DOHH2 (cell line): ENCODE data around the gene CASZ1.

Experiments used
- EZH2phosphoT487 ChIP-seq: fragments of 200-600 bp; sonication (generic); IDR thresholded peaks from 2 replicates; pipeline ENCODE4 v1.6.1; 2017; ENCODE audit warnings: borderline replicate concordance, mild to moderate bottlenecking, antibody characterized with exemption, low read length, moderate library complexity, mixed read lengths
- TF ChIP-seq, protein P1 (sequence below): fragments of 200-600 bp; sonication (generic); IDR thresholded peaks from one replicate; pipeline ENCODE4 v1.5.1; 2014; ENCODE audit warnings: antibody characterized with exemption, mild to moderate bottlenecking, low read depth, low read length; ENCODE audit not compliant: poor library complexity, severe bottlenecking

DNA sequence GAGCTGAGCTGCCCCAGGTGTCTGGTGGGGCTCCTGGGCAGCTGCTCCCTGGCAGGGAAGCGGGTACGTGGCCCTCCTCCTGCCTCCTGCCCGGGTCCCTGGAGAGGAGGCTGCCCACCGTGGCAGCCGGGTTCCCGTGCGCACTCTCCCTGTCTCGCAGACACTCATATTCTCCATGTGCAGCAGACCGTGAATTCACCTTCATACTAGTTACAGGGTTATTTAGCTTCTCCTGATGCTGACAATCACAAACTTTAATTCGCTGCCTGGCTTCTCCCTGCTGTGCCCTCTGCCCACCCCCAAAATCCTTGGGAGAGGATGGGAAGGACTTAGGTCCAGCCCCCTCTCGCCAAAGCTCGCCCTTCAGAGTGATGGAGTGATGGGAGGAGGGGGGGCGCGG, 95.3 kb downstream of the CASZ1 start:
- TF ChIP-seq, protein P1, sequence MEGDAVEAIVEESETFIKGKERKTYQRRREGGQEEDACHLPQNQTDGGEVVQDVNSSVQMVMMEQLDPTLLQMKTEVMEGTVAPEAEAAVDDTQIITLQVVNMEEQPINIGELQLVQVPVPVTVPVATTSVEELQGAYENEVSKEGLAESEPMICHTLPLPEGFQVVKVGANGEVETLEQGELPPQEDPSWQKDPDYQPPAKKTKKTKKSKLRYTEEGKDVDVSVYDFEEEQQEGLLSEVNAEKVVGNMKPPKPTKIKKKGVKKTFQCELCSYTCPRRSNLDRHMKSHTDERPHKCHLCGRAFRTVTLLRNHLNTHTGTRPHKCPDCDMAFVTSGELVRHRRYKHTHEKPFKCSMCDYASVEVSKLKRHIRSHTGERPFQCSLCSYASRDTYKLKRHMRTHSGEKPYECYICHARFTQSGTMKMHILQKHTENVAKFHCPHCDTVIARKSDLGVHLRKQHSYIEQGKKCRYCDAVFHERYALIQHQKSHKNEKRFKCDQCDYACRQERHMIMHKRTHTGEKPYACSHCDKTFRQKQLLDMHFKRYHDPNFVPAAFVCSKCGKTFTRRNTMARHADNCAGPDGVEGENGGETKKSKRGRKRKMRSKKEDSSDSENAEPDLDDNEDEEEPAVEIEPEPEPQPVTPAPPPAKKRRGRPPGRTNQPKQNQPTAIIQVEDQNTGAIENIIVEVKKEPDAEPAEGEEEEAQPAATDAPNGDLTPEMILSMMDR, result no peak
- TF ChIP-seq EZH2phosphoT487, result no peak
